Omental fat pad (tissue), 4 donors: ENCODE data around the gene CGB8. TPM values are rescaled to one million over a fixed set of nuclear protein-coding genes. Genes with fewer than 3 reads are reported as not detected.

Experiments used
- ATAC-seq: fragments of 150-250 bp; one replicate; pipeline ENCODE4 v1.9.1; 2016; ENCODE audit warnings: mild to moderate bottlenecking, moderate library complexity; ENCODE audit not compliant: low FRiP score
- DNase-seq: peaks from one replicate; pipeline ENCODE4 v3.0.0-alpha.2; 2019; ENCODE audit warnings: low spot score
- total RNA-seq, 4 donors: library from RNA; depleted of rRNA; stranded (reverse); fragments of >200 nt; gene quantifications; one replicate each; pipeline ENCODE4 v1.1.0, GENCODE V29; 2016
- TF ChIP-seq, protein P1 (sequence below), 3 donors: fragments of 450-650 bp; IDR thresholded peaks; one replicate each; pipeline ENCODE4 v1.5.1; 2016 to 2017; ENCODE audit warnings: antibody characterized with exemption in 3 of 3, mild to moderate bottlenecking in 3 of 3, moderate library complexity in 2 of 3

CGB8 gene
- total RNA-seq, 4 donors from 2014 or later: not detected

DNA sequence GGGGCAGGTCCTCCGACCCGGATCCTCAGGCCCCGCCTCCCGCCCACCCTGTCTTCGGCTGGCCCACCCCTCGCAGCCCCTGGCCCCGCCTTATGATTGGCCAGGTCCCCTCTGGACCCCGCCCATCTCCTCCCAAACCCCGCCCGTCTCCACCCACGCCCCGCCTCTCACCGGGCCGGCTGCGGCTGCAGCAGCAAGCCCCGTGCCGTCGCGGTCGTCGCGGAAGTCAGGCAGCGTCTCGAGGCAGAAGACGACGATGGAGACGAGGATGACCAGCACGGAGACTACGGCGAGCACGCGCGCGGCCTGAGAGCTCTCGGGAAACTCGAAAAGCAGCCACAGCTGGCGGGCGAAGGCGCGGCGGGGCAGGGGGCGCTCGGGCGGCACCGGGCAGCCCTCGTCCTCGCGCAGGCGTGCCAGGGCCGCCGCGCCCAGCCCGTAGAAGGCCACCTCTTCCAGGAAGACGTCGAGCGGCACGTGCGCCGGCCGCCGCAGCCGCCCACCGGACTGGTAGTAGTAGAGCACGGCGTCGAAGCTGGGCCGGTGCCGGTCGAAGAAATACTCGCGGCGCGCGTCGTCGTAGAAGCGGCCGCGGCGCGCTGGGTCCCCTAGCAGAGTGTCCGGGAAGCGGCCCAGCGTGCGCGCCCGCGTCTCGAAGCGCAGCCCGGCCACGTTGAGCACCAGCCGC lies 23.1 kb upstream of the CGB8 start:
- TF ChIP-seq, protein P1, sequence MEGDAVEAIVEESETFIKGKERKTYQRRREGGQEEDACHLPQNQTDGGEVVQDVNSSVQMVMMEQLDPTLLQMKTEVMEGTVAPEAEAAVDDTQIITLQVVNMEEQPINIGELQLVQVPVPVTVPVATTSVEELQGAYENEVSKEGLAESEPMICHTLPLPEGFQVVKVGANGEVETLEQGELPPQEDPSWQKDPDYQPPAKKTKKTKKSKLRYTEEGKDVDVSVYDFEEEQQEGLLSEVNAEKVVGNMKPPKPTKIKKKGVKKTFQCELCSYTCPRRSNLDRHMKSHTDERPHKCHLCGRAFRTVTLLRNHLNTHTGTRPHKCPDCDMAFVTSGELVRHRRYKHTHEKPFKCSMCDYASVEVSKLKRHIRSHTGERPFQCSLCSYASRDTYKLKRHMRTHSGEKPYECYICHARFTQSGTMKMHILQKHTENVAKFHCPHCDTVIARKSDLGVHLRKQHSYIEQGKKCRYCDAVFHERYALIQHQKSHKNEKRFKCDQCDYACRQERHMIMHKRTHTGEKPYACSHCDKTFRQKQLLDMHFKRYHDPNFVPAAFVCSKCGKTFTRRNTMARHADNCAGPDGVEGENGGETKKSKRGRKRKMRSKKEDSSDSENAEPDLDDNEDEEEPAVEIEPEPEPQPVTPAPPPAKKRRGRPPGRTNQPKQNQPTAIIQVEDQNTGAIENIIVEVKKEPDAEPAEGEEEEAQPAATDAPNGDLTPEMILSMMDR (IDR thresholded peaks at IDR 0.05): no peak
- ATAC-seq (no peak), DNase-seq (no peak)

DNA sequence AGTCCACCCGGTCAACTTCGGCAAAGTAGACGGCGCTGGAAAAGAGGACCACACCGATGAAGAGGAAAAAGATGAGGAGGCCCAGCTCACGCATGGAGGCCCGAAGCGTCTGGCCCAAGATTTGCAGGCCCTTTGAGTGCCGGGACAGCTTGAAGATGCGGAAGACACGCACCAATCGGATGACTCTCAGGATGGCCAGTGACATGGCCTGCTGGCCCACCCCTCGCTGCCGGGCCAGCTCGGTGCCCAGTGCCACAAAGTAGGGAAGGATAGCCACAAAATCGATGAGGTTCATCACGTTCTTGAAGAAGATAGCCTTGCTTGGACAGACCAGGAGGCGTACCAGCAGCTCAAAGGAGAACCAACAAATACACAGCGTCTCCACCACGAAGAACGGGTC lies 21.5 kb upstream of the CGB8 start:
- no peak for DNase-seq
- TF ChIP-seq, protein P1 (IDR thresholded peaks at IDR 0.05): no peak
- ATAC-seq: no peak

DNA sequence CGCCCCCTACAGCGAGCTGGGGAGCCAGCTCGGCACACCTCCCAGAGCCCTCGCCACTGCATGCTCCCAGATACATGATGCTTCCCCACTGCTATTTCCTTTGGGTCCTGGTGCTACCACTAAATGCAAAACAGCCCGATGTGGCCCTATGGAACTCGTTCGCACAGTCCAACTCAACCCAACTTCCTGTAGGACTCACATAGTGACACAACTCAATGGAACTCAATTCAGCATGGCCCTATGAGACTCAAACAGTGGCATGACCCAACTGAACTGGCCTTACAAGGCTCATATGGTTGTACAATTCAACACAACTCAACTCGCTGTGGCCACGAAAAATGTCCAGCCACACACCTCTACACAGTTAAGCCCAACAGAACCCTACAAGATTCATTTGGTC lies 20.1 kb upstream of the CGB8 start:
- TF ChIP-seq, protein P1 (IDR thresholded peaks at IDR 0.05): no peak
- DNase-seq (no peak), ATAC-seq (no peak)

DNA sequence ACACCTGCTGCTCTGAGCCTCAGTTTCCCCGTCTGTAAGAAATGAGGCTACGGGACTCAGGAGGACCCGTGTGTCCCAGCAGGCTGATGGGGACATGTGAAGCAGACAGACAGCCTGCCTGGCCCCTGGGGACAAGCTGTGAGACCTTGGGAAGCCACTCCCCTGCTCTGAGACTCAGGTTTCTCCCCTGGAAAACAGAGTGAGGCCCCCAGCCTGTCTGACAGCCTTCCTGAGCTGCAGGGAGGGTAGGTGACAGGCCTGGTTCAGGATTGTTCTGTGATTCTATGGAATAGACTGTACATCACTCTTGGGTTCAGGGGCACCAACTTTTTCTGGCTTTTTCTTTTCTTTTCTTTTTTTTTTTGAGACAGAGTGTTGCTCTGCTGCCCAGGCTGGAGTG lies 18.6 kb upstream of the CGB8 start:
- TF ChIP-seq, protein P1 (IDR thresholded peaks at IDR 0.05): no peak
- ATAC-seq: no peak
- no peak for DNase-seq

DNA sequence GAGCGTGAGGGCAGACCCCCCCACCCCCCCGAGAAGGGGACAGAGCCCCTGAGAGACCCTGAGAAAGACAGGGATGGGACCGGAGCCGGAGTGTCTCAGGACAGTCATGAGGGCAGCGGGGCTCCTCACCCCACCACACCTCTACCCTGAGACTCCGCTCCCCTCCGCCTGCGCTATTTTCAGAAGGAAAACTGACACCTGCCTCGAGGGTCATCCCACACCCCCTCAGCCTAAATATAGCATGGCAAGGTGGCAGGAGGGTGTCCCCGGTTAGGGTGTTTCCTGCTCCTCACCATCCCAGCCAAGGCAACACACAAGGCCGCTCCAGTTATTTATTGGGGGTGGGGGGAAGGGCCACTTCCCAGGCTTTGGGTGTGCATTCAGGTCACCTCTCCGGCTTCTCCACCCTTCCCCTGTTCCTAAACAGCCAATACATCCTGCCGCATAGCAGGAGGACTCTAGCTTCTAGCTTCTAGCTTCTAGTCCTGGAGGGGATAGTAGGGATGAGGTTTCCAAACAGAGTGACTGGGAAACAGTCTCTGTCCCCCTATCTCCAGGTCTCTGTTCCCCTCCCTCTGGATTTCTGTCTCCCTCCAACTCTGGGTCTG lies 17.1 kb upstream of the CGB8 start:
- ATAC-seq: no peak
- no peak for DNase-seq
- TF ChIP-seq, protein P1 (IDR thresholded peaks at IDR 0.05): no peak

DNA sequence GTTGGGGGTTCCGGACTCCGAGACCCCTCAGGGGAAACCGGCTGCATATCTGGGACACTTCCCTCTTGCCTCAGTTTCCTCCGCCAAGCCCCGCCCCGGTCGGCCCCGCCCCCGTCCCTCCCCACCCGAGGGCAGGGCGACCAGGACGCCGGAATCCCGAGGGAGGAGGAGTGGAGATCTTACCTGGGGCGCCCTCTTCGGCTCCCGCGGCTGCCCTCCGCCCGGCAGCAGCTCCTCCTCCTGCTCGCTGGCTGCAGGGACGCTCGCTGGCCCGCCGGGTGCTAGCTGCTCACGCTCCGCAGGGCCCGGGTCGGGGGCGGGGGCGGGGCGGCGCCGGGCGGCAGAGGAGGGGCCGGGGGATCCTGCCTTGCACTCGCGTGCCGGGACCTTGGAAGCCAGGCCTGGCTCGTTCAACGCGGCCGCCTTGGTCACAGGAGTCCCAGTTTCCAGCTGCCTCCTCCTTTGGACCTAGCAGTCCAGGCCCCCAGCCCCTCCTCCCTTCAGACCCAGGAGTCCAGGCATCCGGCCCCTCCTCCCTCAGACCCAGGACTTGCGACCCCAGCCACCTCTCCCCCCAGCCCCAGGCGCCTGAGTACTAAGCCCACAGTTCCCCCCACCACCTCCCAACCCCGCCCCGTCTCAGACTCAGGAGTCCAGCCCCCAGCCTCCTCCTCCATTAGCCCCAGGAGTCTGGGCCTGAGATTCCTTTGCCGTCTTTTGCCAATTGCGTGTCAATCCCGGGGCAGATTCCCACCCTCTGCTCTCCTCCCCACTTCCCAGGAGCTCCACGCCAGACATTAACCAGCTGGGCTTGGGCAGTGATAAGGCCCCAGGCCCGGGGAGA lies 16.1 kb upstream of the CGB8 start, which contains the start of gene NTF4:
NTF4 (minus strand) TSS at position 51 of the 844 bp plus-strand sequence. CDS start 2,821 bp downstream, outside the sequence.
- ATAC-seq: peak; percentile 49

More for the DNA sequence above, 16.1 kb upstream of the CGB8 start, which contains the start of gene NTF4:
- TF ChIP-seq, protein P1 (IDR thresholded peaks at IDR 0.05): no peak
- no peak for DNase-seq
